IPS-18a (cell line): ENCODE data around the gene RADIL.

Source experiments
- H3K27ac ChIP-seq: one replicate; pipeline ENCODE4 v1.5.1; 2013; ENCODE audit warnings: low read length
- H3K27me3 ChIP-seq: one replicate; pipeline ENCODE4 v1.6.1; 2013; ENCODE audit warnings: mild to moderate bottlenecking, low read length; ENCODE audit not compliant: control insufficient read depth, insufficient read depth
- H3K36me3 ChIP-seq: one replicate; pipeline ENCODE4 v1.6.1; 2013; ENCODE audit warnings: low read depth, low read length; ENCODE audit not compliant: control insufficient read depth
- H3K4me1 ChIP-seq: one replicate; pipeline ENCODE4 v1.6.1; 2013; ENCODE audit warnings: low read depth, low read length; ENCODE audit not compliant: control insufficient read depth
- H3K4me3 ChIP-seq: one replicate; pipeline ENCODE4 v1.5.1; 2013; ENCODE audit warnings: low read length
- H3K9ac ChIP-seq: one replicate; pipeline ENCODE4 v1.6.1; 2013; ENCODE audit warnings: mild to moderate bottlenecking, low read length, moderate library complexity
- H3K9me3 ChIP-seq: one replicate; pipeline ENCODE4 v1.6.1; 2013; ENCODE audit warnings: low read depth, low read length; ENCODE audit not compliant: control insufficient read depth

RADIL gene

GRCh38 chr7:4861673-4862072 lies 21.8 kb downstream of the RADIL start, which contains the start of gene PAPOLB:
Gene PAPOLB (minus strand): TSS chr7:4862030. CDS start chr7:4861810, 220 bp downstream.
- H3K27ac ChIP-seq: no peak within 1 kb of the TSS
- peak within 1 kb of the TSS; percentile 34 for H3K4me3 ChIP-seq
- H3K27me3 ChIP-seq: peaks cover 19% of the 10 kb centered on the region
- H3K9me3 ChIP-seq: no peaks in the 10 kb centered on the region
- H3K36me3 ChIP-seq: no peaks in the 10 kb centered on the region
- H3K9ac ChIP-seq: no peak within 1 kb of the TSS
- H3K4me1 ChIP-seq: no peaks in the 10 kb centered on the region

- H3K4me3 ChIP-seq: peak overlapping the region; percentile 34
- H3K9me3 ChIP-seq: no peaks in the 10 kb centered on the region
- no peak overlapping the region for H3K27ac ChIP-seq
- no peak overlapping the region for H3K9ac ChIP-seq
- no peaks in the 10 kb centered on the region for H3K4me1 ChIP-seq
- peaks cover 19% of the 10 kb centered on the region for H3K27me3 ChIP-seq
- H3K36me3 ChIP-seq: no peaks in the 10 kb centered on the region
Observed at GRCh38 chr7:4861227-4861626, 22.3 kb downstream of the RADIL start.

- peaks cover 10% of the 10 kb centered on the region for H3K27me3 ChIP-seq
- H3K27ac ChIP-seq: no peak overlapping the region
- no peaks in the 10 kb centered on the region for H3K36me3 ChIP-seq
Observed at GRCh38 chr7:4857189-4857588, 26.3 kb downstream of the RADIL start.

GRCh38 chr7:4856336-4857057 lies 27.0 kb downstream of the RADIL start:
- peaks cover 10% of the 10 kb centered on the region for H3K27me3 ChIP-seq
- H3K4me3 ChIP-seq: no peak overlapping the region
- H3K9ac ChIP-seq: no peak overlapping the region
- H3K36me3 ChIP-seq: no peaks in the 10 kb centered on the region
- H3K4me1 ChIP-seq: no peaks in the 10 kb centered on the region
- H3K27ac ChIP-seq: no peak overlapping the region
- H3K9me3 ChIP-seq: no peaks in the 10 kb centered on the region

More at GRCh38 chr7:4857189-4857588, 26.3 kb downstream of the RADIL start:
- Histone ChIP-seq H3K9me3 (no peaks in the 10 kb centered on the region), H3K4me3 (no peak overlapping the region), H3K9ac (no peak overlapping the region), H3K4me1 (no peaks in the 10 kb centered on the region)

- H3K4me1 ChIP-seq: no peaks in the 10 kb centered on the region
- no peak overlapping the region for H3K9ac ChIP-seq
- peaks cover 4% of the 10 kb centered on the region for H3K27me3 ChIP-seq
- no peak overlapping the region for H3K4me3 ChIP-seq
- no peaks in the 10 kb centered on the region for H3K36me3 ChIP-seq
- H3K27ac ChIP-seq: no peak overlapping the region
- H3K9me3 ChIP-seq: no peaks in the 10 kb centered on the region
Observed at GRCh38 chr7:4854916-4855315, 28.6 kb downstream of the RADIL start.

GRCh38 chr7:4851459-4852422 lies 31.8 kb downstream of the RADIL start:
- H3K9ac ChIP-seq: no peak overlapping the region

GRCh38 chr7:4850262-4850795 lies 33.2 kb downstream of the RADIL start:
- H3K9ac ChIP-seq: no peak overlapping the region
- H3K9me3 ChIP-seq: no peaks in the 10 kb centered on the region
- no peaks in the 10 kb centered on the region for H3K27me3 ChIP-seq
- H3K36me3 ChIP-seq: no peaks in the 10 kb centered on the region
- no peak overlapping the region for H3K4me3 ChIP-seq
- H3K27ac ChIP-seq: no peak overlapping the region
- peaks cover 6% of the 10 kb centered on the region for H3K4me1 ChIP-seq

More at GRCh38 chr7:4851459-4852422, 31.8 kb downstream of the RADIL start:
- no peak overlapping the region for H3K27ac ChIP-seq
- H3K36me3 ChIP-seq: no peaks in the 10 kb centered on the region
- H3K4me3 ChIP-seq: no peak overlapping the region
- peaks cover 6% of the 10 kb centered on the region for H3K4me1 ChIP-seq
- H3K9me3 ChIP-seq: no peaks in the 10 kb centered on the region
- H3K27me3 ChIP-seq: no peaks in the 10 kb centered on the region

GRCh38 chr7:4849390-4849789 lies 34.1 kb downstream of the RADIL start:
- Histone ChIP-seq H3K27me3 (no peaks in the 10 kb centered on the region), H3K4me1 (peaks cover 6% of the 10 kb centered on the region), H3K27ac (no peak overlapping the region), H3K9ac (no peak overlapping the region), H3K36me3 (no peaks in the 10 kb centered on the region), H3K9me3 (no peaks in the 10 kb centered on the region), H3K4me3 (no peak overlapping the region)

GRCh38 chr7:4845740-4846142 lies 37.8 kb downstream of the RADIL start:
- Histone ChIP-seq H3K27me3 (no peaks in the 10 kb centered on the region), H3K9me3 (no peaks in the 10 kb centered on the region), H3K27ac (no peak overlapping the region), H3K36me3 (no peaks in the 10 kb centered on the region), H3K9ac (no peak overlapping the region), H3K4me1 (peaks cover 6% of the 10 kb centered on the region), H3K4me3 (no peak overlapping the region)

- no peak overlapping the region for H3K27ac ChIP-seq
- H3K4me3 ChIP-seq: no peak overlapping the region
- no peaks in the 10 kb centered on the region for H3K27me3 ChIP-seq
- no peaks in the 10 kb centered on the region for H3K36me3 ChIP-seq
- H3K9me3 ChIP-seq: no peaks in the 10 kb centered on the region
- no peak overlapping the region for H3K9ac ChIP-seq
- no peaks in the 10 kb centered on the region for H3K4me1 ChIP-seq
Observed at GRCh38 chr7:4842319-4843064, 41.0 kb downstream of the RADIL start.

- no peak overlapping the region for H3K27ac ChIP-seq
- no peaks in the 10 kb centered on the region for H3K27me3 ChIP-seq
- no peaks in the 10 kb centered on the region for H3K36me3 ChIP-seq
- no peaks in the 10 kb centered on the region for H3K4me1 ChIP-seq
- no peak overlapping the region for H3K4me3 ChIP-seq
- H3K9ac ChIP-seq: no peak overlapping the region
- no peaks in the 10 kb centered on the region for H3K9me3 ChIP-seq
Observed at GRCh38 chr7:4841836-4842235, 41.7 kb downstream of the RADIL start.
